Non-pigmented ciliary epithelial cell (primary cell): Measurements from ENCODE around the gene CREBBP.

Experiments
- DNase-seq: peaks from one replicate; pipeline ENCODE4 v3.0.0-alpha.2; 2010; ENCODE audit warnings: low read depth

The CREBBP gene

DNA sequence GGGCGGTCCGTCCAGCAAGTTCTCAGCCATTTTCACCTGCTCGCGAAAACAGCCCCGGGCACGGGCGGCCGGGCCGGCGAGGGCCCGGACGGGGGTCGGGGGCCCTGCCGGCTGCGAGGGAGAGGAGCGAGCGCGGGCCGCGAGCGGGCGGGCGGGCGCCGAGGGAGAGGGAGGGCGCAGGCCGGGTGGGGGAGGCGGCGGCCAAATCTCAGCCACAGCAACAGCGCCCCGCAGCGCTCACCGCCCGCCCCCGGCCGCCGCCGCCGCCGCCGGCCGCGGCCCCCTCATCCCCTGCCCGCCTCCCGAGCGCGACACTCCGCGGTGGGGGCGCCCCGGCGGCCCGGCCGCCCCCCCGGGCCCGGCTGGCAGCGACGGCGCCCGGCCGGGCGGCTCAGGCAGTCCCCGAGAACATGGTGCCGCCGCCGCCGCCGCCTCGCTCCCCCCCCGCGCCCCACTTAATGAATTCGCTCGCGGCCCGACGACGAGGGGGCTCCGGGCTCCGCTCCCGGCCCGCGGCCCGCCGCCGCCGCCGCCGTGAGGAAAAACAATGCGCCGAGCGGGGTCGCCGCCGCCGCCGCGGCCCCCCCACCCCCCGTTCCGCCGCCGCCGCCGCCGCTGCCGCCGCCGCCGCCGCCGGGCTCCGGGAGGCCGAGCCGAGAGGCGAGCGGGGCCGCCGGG, 487 bp downstream of the CREBBP start:
- DNase-seq = no peak

DNA sequence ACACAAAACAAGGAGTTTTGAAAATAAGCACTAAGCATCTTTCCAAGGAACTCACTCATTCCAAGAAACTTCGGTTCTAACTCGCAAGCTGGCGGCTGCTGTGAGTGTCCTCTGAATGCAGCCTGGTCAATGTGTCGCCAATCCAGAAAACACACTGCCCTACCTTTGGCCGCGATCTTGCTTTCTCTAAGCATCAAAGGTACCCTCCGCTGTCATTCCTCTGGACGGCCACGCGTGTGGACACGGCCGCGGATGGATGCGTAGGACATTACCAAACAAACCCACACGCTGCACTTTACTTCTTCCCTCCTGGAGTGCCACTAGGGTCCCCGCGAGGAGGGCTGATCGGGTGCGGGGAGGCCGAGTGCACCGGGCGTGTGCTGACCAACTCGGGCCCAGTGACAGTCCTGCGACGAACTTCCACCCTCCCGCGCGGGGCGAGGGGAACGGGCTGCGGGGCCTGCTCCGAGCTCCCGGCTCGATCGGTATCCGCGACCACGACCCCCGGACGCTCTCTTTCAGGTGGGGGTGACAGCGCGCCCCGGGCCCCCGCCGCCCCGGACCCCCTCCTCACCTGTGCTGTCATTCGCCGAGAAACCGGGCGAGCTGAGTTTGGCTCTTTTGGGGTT, 1.1 kb downstream of the CREBBP start:
- no peak for DNase-seq

DNA sequence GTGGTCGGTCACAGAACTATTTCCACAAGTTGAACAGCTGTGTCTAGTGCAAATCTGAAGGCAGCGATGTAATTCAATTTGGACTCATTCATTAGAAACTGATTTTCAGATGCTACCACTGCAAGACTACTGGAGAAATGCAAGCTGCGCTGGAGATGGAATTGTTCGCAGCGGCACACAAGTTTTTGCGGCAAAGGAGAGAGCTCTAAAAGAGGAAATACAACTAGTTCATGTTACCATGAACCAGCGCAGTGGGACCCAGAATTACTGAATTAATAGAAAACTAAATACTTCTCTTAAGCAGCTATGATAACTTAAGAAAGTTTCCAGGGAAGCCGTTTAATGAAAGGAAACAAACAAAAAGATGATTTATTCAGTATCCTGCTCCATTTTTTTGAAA, 1.9 kb downstream of the CREBBP start:
- DNase-seq = no peak

DNA sequence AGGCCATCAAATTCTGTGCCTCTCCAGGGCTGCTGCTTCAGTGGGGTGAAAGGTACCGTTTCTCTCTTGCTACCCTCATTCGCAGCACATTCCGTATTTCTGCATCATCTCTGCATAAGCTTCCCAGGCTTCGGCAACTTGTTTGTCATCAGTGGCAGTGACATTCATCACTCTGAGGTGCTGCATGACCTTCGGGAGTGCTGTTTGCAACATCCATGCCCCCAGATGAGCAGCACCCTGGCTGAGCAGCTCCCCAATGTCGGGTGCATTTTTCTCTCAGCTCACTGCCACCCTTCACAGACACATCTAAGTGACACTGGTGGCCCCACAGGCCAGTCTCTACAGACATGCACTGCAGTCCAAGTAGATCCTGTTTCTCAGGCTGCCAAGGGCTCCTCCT, 3.8 kb downstream of the CREBBP start:
- no peak for DNase-seq

DNA sequence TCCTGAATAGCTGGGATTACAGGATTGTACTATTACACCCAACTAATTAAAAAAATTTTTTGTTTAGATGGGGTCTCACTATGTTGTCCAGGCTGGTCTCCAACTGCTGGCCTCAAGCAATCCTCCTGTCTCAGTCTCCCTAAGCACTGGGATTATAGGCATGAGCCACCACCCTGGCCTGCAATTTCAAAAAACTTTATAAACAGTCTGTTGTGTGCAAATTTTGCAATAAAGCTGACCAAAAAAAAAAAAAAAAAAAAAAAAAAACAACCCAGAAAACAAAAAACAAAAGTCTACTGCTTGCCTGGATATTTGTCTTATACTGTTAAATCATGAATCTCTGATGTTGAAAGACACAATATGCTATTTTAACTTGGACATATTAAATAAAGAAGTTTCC, 4.4 kb downstream of the CREBBP start:
- no peak for DNase-seq

DNA sequence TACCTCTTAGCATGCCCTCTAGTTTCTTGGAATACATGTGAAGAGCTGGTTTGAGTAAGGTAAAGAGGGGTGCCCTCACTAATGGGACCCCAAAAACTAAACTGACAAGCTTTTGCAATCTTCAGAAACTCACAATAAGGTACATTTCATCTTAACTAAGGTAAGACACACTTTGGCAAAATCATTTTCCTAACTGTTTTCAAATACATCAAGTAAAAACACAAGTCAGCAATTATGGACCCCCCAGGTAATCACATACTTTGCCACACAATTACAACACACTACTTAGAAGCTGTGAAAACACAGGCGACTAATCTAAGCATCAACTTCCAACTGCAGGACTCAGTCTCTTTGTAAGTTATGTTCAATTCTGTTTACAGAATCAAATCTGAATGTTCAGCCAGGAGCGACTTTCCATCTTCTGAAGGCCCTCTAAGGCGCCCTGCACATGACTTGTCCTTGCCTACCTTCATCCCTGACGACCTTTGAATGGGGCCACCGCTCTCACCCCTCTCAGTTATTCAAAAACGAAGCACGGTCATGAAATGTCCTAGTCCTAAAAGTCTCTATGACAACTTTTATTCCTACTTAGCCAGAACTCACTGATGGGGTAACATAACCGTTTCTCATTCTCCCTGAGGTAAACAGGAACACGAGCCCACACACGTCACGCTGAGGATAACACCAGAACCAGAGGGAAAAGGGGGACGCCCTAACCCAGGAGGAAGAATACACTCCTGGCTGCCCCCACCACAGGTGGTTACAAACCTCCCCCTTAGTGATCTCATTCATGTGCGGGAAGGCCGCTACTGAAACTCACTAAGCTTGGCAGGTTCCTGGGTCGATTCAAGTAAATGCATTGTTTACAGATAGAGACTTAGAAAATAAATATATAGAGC, 5.5 kb downstream of the CREBBP start:
- DNase-seq = no peak

DNA sequence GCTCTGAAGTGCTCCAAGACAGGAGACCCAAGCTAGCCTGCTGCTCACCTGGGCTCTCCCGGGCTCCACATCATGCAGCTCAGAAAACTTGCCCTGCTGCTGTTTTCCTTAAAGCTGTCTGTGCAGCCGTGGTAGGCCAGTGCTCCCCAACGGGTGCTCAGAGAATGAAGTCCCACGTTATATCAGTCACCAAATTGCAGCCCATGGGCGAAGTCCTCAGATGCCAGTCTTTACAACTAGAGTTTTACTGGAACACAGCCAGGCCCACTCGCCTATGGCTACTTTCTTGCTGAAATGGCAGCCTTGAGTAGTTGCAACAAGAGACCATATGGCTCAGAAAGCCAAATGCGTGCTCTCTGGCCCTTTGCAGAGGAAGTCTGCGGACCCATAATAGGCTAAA, 6.3 kb downstream of the CREBBP start:
- DNase-seq = no peak

DNA sequence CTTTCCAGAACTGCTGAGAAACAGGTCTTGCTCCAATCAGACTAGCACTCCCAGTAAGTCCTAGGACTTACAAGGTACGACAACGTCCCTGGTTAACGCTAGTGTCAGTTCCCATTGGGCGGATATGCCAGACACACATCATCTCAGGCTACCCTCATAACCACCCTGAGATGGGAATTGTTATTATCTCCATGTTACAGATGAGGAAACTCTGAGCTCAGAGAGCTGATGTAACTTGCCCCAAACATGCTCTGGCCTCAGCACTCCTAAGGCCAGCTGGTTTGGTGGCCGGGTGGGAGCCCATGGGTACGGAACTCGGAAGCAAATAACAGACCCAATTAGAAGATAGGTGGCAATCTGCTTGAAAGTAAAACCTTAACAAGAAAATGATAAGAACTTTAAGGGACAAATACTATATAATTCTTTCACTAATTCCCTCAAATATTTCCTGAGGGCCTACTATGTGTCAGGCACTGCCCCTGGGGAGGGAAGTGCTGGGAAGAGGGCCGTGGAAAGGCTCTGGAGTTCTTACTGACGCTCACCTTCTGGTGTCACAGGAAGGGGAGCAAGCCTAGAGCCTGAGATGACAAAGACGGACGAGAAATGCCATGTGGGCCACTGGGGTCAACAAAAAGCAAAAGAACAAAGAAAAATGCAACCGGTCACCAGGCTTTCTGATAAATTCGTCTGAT, 6.9 kb downstream of the CREBBP start:
- no peak for DNase-seq

DNA sequence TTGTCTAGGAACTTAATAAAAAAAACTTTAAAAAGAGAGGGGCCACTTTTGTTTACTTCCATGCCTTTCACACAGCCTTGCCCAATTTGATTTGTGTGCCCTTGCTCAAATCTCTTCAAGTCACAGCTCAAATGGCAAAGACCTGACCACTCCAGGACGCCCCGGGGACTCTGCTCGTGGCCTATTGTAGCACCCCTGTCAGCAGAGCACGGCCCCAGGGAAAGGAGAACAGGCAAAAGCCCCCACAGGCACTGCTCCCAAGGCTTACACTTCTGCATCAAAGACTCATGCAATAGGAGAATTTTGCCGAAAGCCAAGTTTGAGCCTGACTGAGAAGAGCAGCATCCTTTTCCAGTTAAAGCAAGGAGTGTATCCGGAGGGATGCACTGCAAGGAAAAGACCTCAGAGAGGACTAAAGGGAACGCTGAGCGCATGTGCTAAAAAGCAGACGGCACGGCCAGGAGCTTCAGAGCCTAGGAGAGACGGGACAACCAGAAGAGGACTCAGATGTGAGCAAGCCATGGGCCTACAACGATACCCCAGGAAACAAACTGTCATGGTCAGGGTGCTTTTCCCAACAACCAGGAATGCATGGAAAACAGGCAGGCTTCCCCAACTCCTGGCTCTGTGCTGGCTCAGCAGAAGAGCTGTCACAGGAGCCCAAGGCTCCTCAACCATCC, 8.2 kb downstream of the CREBBP start:
- DNase-seq = no peak

DNA sequence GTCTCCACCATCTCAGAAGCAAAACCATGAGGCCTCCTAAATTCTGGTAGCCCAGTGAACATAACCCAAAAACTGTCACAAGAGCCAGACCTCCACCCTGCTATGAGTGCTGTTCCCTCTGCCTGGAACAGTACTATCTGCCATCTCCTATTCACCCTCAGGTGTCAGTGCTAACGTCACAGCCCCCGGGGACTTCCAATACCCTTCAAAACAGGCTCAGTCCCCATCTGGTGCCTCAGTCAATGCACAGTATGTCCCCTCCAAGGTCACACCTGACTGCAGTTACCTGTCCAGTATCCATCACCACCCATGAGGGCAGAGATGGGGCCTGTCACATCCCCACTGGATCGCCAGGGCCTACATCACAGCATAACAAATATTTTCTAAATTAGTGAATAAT, 11.5 kb downstream of the CREBBP start:
- no peak for DNase-seq

DNA sequence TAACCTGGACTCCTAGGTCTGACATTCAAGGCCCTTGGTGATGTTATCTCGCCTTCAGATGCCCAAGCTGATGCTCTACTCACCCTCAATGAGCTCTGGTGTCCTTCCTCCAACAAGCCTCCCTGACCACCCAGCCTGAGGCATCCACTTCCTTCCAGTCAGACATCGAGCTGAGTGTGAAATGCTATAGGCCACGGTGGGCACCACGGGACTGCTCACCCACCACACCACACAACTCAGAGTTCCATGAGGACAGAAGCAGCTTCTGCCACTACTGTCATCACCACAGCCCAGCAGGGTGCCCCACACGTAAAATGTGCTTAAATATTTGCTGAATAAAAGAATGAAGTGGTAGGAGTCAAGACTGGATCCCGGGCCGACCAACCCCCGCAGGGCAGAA, 12.0 kb downstream of the CREBBP start:
- DNase-seq = no peak

DNA sequence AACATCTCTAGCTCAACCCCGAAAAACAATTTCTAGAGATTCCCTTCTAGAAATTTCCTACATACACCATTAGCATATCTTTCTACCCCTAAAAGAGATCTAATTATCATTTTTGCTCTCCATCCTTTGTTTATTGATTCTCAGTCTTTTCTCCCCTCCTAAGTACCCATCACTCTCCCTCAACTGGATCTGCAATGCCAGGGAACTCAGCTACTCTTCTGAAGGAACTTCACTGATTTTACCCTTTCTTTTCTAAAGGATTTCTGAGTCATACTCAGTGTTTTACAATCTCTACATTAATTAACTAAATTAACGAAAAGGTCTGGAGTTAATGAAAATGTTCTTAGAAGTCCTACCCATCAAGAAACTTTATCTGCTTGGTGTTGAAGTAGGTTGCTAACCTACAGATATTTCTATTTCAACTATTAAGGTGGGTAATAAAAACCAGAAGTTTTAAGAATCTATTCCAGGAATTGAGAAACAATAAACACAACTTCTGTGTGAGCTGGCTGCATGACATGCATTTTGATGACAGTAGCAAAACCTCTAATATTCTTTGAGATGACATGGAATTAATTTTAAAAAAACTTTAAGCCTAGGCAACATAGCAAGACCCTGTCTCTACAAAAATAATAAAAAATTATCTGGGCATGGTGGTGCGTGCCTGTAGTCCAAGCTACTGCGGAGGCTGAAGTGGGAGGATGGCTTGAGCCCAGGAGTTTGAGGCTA, 13.6 kb downstream of the CREBBP start:
- DNase-seq = no peak

DNA sequence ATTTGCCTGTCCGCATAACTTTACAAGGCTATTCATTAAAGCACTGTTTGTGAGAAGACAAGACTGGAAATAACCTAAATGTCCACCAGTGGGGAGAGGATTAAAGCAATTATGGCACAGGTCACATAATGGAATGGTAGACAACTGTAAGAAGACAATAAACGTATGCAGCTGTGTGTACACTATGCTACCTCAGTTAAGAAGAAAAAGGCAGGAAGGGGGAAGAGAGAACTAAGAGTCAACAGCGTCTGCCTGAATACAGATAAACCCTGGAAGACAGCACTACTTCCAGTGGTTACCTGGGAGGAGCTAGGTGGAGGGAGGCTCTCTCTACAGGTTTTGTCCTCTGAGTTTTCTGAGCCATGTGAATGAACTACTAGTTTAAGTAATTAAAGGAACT, 15.3 kb downstream of the CREBBP start:
- DNase-seq = no peak

DNA sequence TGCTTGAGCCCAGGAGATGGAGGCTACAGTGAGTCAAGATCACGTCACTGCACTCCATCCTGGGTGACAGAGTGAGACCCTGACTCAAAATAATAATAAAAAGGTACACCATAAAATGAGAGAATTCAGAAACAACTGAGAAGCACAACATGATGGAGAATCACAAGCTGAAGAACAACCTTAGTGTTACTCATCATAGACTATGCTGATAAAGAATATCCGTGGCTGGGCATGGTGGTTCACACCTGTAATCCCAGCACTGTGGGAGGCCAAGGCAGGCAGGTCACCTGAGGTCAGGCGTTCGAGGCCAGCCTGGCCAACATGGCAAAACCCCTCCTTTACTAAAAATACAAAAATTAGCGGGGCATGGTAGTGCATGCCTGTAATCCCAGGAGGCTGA, 16.0 kb downstream of the CREBBP start:
- no peak for DNase-seq

DNA sequence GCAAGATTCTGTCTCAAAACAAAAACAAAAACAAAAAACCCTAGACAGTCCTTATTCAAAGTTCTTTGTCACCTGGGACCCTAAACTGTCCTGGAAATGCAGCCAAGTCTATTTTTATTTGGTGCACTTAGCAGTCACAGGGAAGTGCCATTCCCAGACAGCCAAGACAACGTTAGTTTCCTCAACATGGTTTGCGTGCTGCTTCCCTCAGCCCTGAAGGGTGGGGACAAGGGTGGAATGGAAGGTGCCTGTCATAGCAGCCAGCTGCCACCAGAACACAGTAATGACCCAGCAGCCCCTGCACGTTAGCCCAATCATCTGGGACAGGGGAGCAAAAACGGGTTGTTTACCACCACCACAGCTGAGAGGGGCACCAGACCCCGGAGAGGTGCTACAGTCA, 16.9 kb downstream of the CREBBP start:
- no peak for DNase-seq

DNA sequence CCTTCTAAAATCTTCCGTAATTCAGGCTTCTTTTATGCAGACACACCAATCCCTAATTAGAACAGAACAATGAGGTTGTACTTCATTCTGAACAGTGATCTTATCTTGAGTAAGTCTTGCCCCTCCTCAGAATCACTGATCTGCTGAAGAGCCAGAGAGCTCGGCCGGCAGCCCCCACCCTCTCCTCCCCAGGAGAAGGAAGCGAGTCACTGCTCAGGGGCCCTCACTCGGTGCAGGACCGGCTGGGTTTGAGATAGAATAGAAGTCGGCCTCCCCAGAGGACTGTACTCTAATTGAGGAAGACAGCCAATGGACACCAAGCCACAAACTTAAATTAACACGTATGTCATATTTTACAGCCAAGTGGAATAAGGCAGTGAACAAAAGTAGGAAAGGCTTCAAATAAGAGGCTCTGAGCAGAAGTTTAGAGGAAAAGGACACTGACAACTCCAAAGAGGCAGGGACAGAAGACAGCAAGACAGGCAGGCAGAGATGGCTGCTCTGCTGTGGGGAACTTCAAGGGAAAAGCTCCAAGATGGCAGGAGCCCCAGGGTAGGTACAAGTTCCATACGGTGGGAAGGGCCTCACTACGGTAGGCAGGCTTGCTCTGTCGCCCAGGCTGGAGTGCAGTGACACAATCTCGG, 18.6 kb downstream of the CREBBP start:
- DNase-seq = no peak

DNA sequence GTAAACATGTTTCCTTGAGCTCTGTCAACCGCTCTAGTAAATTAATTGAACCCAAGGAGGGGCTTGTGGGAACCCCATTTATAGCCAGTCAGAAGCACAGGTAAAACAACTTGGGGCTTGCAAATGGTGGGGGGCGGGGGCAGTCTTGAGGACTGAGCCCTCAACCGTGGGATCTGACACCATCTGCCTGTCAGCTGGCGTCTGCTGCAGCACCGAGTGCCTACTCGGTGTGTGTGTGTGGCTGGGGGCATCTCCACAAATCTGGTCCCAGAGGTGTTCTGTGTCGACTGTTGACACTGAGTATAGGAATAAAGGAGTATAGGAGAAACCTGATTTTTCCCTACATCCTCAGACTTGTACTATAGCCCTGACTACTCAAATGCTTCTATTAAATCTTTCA, 20.6 kb downstream of the CREBBP start:
- no peak for DNase-seq

DNA sequence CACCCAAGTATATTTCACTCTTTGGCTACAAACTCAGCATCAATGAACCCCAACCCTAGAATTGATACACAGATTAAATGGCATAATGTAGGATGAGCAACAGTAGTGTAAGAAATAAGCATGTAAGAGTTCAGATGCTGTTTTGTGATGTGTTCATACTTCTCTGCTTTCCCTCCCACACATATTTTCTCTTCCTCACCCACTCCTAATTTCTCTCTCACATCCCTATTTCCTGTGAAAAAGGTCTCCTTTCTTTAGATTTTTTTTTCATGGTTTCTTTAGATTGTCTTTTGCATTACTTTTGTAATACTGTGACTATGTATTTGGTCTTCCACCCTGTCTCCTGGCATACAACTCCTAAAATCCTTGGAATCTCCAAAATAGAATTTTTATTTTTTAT, 21.7 kb downstream of the CREBBP start:
- no peak for DNase-seq

DNA sequence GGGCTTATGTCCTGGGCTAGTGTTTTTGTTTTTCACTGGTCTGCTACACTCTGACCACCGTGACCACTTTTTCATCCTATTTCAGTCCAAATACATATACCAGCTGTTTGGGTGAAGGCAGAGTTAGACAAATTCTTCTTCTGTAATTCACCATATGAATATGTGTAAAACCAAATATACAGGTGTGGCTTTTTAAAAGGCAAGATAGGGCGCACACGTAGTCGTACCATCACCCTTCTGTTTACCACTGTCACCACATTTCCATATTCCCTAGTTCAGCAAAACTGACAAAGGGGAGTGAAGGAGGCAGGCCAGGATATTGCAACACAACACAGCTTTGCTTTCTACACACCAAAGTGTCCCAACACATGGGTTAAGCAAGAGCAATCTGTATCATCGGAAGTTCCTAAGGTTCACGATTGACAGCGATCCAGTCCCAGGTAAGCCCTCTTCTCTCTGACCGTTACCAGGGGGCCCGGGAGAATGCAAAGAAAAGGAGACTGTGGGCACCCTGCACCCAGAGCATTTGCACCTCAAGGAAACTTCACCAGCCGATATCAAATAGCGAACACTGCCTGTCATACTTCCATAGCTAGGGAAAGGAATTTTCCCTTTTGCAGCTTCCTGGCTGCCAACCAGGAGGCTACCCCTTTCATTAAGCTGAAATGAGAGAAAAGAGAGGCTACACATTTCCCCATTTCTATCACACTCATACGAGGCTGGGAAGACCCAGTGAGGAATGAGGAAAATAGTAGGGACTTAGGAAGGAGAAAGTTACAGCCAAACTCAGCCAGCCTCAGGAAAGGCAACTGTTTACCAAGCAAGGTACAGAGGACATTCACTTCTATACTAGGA, 23.1 kb downstream of the CREBBP start:
- DNase-seq = no peak
